Bladder microvascular endothelial cell (primary cell): ENCODE measurements around the gene GRAMD4. TPM values are rescaled to one million over a fixed set of nuclear protein-coding genes. Genes with fewer than 3 reads are reported as not detected.

Source experiments
- total RNA-seq: library from RNA; depleted of rRNA; stranded (reverse); fragments of >200 nt; gene quantifications from 2 replicates; pipeline ENCODE4 v1.2.3, GENCODE V29; 2014

Gene GRAMD4, protein sequence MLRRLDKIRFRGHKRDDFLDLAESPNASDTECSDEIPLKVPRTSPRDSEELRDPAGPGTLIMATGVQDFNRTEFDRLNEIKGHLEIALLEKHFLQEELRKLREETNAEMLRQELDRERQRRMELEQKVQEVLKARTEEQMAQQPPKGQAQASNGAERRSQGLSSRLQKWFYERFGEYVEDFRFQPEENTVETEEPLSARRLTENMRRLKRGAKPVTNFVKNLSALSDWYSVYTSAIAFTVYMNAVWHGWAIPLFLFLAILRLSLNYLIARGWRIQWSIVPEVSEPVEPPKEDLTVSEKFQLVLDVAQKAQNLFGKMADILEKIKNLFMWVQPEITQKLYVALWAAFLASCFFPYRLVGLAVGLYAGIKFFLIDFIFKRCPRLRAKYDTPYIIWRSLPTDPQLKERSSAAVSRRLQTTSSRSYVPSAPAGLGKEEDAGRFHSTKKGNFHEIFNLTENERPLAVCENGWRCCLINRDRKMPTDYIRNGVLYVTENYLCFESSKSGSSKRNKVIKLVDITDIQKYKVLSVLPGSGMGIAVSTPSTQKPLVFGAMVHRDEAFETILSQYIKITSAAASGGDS
- total RNA-seq, result 8.6 and 22.2 TPM in 2 replicates

DNA sequence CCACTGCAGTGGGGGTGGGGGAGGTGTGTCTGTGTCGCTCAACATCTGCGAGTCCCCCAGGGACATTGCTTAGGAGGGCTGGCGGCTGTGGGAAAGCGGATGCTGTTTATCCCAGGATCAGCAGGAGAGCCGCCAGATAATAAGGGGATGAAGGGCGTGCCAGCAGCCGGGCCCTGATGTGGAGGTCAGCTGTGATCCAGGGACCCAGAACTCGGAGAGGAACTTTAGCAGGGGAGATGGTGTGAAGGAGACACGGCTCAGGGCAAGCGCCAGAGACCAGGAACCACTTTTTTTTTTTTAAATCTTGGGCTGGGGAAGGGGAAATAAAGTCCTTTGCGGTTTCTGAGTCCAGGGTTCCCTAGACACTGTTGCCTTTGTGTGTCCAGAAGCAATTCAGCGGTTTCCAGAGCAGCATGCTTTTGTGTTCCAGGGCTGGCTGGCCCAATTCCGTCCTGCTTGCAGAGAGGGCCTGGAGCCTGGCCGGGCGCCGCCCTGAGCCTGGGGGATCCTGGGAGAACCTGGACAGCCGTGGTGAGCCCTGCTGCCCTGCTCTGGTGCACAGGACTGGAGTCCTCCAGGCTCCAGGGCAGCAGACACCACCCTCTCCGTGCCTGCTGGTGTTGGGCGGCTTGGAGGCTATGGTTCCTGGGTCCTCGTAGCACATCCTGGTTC lies at the start of gene GRAMD4:
Gene GRAMD4, plus strand, starts transcription at position 557 of the 672 bp plus-strand sequence. CDS start 6,414 bp downstream, outside the sequence.

Other genes with a start within 250 kb of the GRAMD4 start
- 2.3 and 74.3 TPM in 2 replicates for gene CELSR1, start 82.8 kb upstream of the GRAMD4 start, total RNA-seq
- 50.0 and 94.3 TPM in 2 replicates for gene CERK, start 117.9 kb downstream of the GRAMD4 start, total RNA-seq
- gene TBC1D22A, start 142.3 kb downstream of the GRAMD4 start, total RNA-seq, result 11.5 and 21.2 TPM in 2 replicates